Progenitor cell of endocrine pancreas (in vitro differentiated cells): ENCODE measurements around the gene ZNF407. TPM values are rescaled to one million over a fixed set of nuclear protein-coding genes. Genes with fewer than 3 reads are reported as not detected.

Source experiments
- DNase-seq: peaks from one replicate; pipeline ENCODE4 v3.0.0; 2021; ENCODE audit warnings: low spot score; ENCODE audit not compliant: unreplicated experiment
- H3K27ac Mint-ChIP-seq: 2 replicates; pipeline ENCODE4 v1.8.0; 2021; ENCODE audit warnings: mild to moderate bottlenecking, moderate library complexity, mixed read lengths
- H3K27me3 Mint-ChIP-seq: 2 replicates; pipeline ENCODE4 v1.8.0; 2021; ENCODE audit warnings: mixed read lengths
- H3K36me3 Mint-ChIP-seq: 2 replicates; pipeline ENCODE4 v1.8.0; 2022; ENCODE audit warnings: mixed read lengths; ENCODE audit not compliant: insufficient read depth
- H3K4me1 Mint-ChIP-seq: 2 replicates; pipeline ENCODE4 v1.8.0; 2021; ENCODE audit warnings: low read depth, mixed read lengths
- H3K4me3 Mint-ChIP-seq: 2 replicates; pipeline ENCODE4 v1.8.0; 2021; ENCODE audit warnings: low read depth, mild to moderate bottlenecking, moderate library complexity, mixed read lengths
- H3K9me3 Mint-ChIP-seq: 2 replicates; pipeline ENCODE4 v1.8.0; 2021; ENCODE audit warnings: low read depth, mixed read lengths
- CTCF ChIP-seq: fragments of 200-600 bp; sonication (generic); IDR thresholded peaks from one replicate; pipeline ENCODE4 v1.5.0; 2021; ENCODE audit warnings: antibody characterized with exemption, mild to moderate bottlenecking; ENCODE audit not compliant: unreplicated experiment
- total RNA-seq: library from RNA; stranded (reverse); gene quantifications from 2 replicates; pipeline ENCODE4 v1.2.1, GENCODE V29; 2021

The ZNF407 gene
- total RNA-seq, 1 donor from 2014 or later, result 18.1 TPM

GRCh38 chr18:74906184-74906583, 308.5 kb downstream of the ZNF407 start:
- H3K36me3 Mint-ChIP-seq, result no peaks in the 10 kb centered on the region
- H3K27ac Mint-ChIP-seq, result no peak overlapping the region
- no peaks in the 10 kb centered on the region for H3K27me3 Mint-ChIP-seq
- no peaks in the 10 kb centered on the region for H3K9me3 Mint-ChIP-seq
- no peak for TF ChIP-seq CTCF
- no peaks in the 10 kb centered on the region for H3K4me1 Mint-ChIP-seq
- no peak for DNase-seq
- H3K4me3 Mint-ChIP-seq, result no peak overlapping the region

- H3K36me3 Mint-ChIP-seq, result no peaks in the 10 kb centered on the region
- no peaks in the 10 kb centered on the region for H3K9me3 Mint-ChIP-seq
- H3K27ac Mint-ChIP-seq, result no peak overlapping the region
- H3K4me1 Mint-ChIP-seq, result no peaks in the 10 kb centered on the region
- no peak for TF ChIP-seq CTCF
- no peak overlapping the region for H3K4me3 Mint-ChIP-seq
- no peaks in the 10 kb centered on the region for H3K27me3 Mint-ChIP-seq
- no peak for DNase-seq
Measured at GRCh38 chr18:74914052-74914591, 316.5 kb downstream of the ZNF407 start.

- Mint-ChIP-seq H3K36me3 (no peaks in the 10 kb centered on the region), H3K27ac (no peak overlapping the region)
Measured at GRCh38 chr18:74914648-74915047, 317.0 kb downstream of the ZNF407 start.

GRCh38 chr18:74916773-74917393, 319.2 kb downstream of the ZNF407 start:
- no peak overlapping the region for H3K27ac Mint-ChIP-seq
- TF ChIP-seq CTCF, result no peak
- no peaks in the 10 kb centered on the region for H3K27me3 Mint-ChIP-seq
- H3K36me3 Mint-ChIP-seq, result no peaks in the 10 kb centered on the region
- no peak for DNase-seq
- no peak overlapping the region for H3K4me3 Mint-ChIP-seq
- H3K4me1 Mint-ChIP-seq, result no peaks in the 10 kb centered on the region
- H3K9me3 Mint-ChIP-seq, result no peaks in the 10 kb centered on the region

More at GRCh38 chr18:74914648-74915047, 317.0 kb downstream of the ZNF407 start:
- no peaks in the 10 kb centered on the region for H3K27me3 Mint-ChIP-seq
- H3K4me1 Mint-ChIP-seq, result no peaks in the 10 kb centered on the region
- no peak for DNase-seq
- no peak overlapping the region for H3K4me3 Mint-ChIP-seq
- no peaks in the 10 kb centered on the region for H3K9me3 Mint-ChIP-seq
- no peak for TF ChIP-seq CTCF

- Mint-ChIP-seq H3K36me3 (no peaks in the 10 kb centered on the region), H3K27me3 (no peaks in the 10 kb centered on the region), H3K4me3 (no peak overlapping the region), H3K4me1 (no peaks in the 10 kb centered on the region), H3K9me3 (no peaks in the 10 kb centered on the region), H3K27ac (no peak overlapping the region)
- no peak for DNase-seq
- TF ChIP-seq CTCF, result no peak
Measured at GRCh38 chr18:74918276-74918790, 320.7 kb downstream of the ZNF407 start.
